Measurements from ENCODE around the gene PRXL2C. TPM values are rescaled to one million over a fixed set of nuclear protein-coding genes. Genes with fewer than 3 reads are reported as not detected.

PRXL2C gene
- total and polyA plus RNA-seq, 2 donors from 2014 or later: 6.4 to 19.8 TPM

DNA sequence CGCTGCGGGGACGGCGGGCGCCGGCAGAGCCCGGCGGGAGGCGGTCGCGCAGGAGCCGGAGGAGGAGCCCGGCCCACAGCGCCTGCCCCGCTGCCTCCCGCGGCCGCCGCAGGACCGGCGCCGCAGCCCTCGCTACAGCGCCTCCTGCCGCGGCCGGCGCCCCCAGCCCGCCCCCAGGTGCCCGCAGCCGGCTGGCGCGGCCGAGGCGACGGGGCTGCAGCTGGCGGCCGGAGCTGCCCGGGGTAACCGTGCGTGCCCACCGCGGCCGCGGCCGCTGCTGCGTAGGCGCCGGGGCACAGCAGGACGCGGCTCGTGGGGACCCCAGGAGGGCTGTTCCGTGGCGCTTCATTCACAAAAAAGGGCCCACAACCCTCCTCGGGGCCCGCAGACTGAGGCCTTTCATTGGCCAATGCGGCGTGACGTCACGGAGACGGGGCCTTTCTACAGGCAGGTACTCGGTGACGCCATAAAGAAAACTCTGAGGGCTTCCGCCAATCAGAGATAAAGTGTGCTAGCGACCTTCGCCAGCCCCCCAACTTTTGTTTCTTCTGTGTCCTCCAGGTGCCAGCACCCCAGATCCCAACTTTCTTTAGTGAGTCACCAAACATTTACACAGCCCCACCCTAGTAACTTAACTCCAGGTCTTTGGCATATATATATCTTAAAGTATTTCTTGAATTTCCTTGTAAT, 35.5 kb downstream of the PRXL2C start, which contains the start of gene CDC14B:
Gene CDC14B, minus strand, starts transcription at position 353 of the 690 bp plus-strand sequence. CDS start 465 bp downstream, outside the sequence.
- intact Hi-C loops (cut with DNase I): no loop called here
- FAIRE-seq: no peak
- H3K9ac ChIP-seq (ENCODE audit: low read length in 3 of 3): peak within 1 kb of the TSS; percentile 30 to 70 (median 48)

DNA sequence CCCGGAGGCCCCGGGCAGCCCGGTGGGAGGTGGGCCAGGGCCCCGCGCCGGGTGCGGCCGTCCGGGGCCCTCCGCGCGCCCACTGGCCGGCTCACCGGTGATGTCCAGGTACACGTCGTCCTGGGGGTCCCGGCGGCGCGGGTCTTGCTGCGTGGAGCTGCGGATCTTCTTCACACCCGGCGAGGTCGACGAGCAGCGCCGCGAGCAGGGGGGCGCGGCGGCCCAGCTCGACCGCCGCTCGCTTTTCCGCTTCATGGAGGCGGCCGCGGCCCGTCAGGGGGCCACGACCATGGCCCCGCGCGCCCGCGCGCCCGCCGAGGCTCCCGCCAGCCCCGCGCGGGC, 36.0 kb downstream of the PRXL2C start:
- intact Hi-C loops (cut with DNase I): no loop called here
- DNase-seq (peak in 3 of 5 donors; percentile 13 to 73 (median 62)), FAIRE-seq (no peak)
- Histone ChIP-seq H3K4me1 (ENCODE audit: control insufficient read depth in 2 of 3, insufficient read depth in 2 of 3, low read depth in 1 of 3, low read length in 3 of 3) (peaks cover 0 to 4% (median 0%) of the 10 kb centered on the region in 3 donors), H3K9ac (ENCODE audit: low read length in 3 of 3) (peak overlapping the region in 1 of 3 donors; percentile 48), H3K36me3 (ENCODE audit: control insufficient read depth in 2 of 3, insufficient read depth in 3 of 3, low read length in 3 of 3) (no peaks in the 10 kb centered on the region), H3K27me3 (ENCODE audit: control insufficient read depth, insufficient read depth, low read length) (no peaks in the 10 kb centered on the region), H3K4me3 (ENCODE audit: low read length in 3 of 3) (peak overlapping the region in 1 of 3 donors; percentile 59), H3K27ac (ENCODE audit: low read depth in 2 of 2, low read length in 2 of 2) (no peak overlapping the region), H3K9me3 (ENCODE audit: control insufficient read depth in 2 of 3, insufficient read depth in 1 of 3, low read length in 3 of 3) (no peaks in the 10 kb centered on the region)
- TF ChIP-seq, protein P1, sequence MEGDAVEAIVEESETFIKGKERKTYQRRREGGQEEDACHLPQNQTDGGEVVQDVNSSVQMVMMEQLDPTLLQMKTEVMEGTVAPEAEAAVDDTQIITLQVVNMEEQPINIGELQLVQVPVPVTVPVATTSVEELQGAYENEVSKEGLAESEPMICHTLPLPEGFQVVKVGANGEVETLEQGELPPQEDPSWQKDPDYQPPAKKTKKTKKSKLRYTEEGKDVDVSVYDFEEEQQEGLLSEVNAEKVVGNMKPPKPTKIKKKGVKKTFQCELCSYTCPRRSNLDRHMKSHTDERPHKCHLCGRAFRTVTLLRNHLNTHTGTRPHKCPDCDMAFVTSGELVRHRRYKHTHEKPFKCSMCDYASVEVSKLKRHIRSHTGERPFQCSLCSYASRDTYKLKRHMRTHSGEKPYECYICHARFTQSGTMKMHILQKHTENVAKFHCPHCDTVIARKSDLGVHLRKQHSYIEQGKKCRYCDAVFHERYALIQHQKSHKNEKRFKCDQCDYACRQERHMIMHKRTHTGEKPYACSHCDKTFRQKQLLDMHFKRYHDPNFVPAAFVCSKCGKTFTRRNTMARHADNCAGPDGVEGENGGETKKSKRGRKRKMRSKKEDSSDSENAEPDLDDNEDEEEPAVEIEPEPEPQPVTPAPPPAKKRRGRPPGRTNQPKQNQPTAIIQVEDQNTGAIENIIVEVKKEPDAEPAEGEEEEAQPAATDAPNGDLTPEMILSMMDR (IDR thresholded peaks at IDR 0.05; ENCODE audit: borderline replicate concordance, extremely low read depth, insufficient read depth): no peak

More for the DNA sequence above, 35.5 kb downstream of the PRXL2C start, which contains the start of gene CDC14B:
- no peaks in the 10 kb centered on the region for H3K9me3 ChIP-seq (ENCODE audit: control insufficient read depth in 2 of 3, insufficient read depth in 1 of 3, low read length in 3 of 3)
- TF ChIP-seq, protein P1 (IDR thresholded peaks at IDR 0.05; ENCODE audit: borderline replicate concordance, extremely low read depth, insufficient read depth): peak; percentile 14
- H3K4me1 ChIP-seq (ENCODE audit: control insufficient read depth in 2 of 3, insufficient read depth in 2 of 3, low read depth in 1 of 3, low read length in 3 of 3): peaks cover 0 to 4% (median 0%) of the 10 kb centered on the region in 3 donors
- no peaks in the 10 kb centered on the region for H3K36me3 ChIP-seq (ENCODE audit: control insufficient read depth in 2 of 3, insufficient read depth in 3 of 3, low read length in 3 of 3)
- peak; percentile 96 to 98 (median 97) for DNase-seq
- H3K27me3 ChIP-seq (ENCODE audit: control insufficient read depth, insufficient read depth, low read length): no peaks in the 10 kb centered on the region
- H3K27ac ChIP-seq (ENCODE audit: low read depth in 2 of 2, low read length in 2 of 2): peak within 1 kb of the TSS; percentile 60 to 69
- H3K4me3 ChIP-seq (ENCODE audit: low read length in 3 of 3): peak within 1 kb of the TSS; percentile 63 to 75 (median 71)

DNA sequence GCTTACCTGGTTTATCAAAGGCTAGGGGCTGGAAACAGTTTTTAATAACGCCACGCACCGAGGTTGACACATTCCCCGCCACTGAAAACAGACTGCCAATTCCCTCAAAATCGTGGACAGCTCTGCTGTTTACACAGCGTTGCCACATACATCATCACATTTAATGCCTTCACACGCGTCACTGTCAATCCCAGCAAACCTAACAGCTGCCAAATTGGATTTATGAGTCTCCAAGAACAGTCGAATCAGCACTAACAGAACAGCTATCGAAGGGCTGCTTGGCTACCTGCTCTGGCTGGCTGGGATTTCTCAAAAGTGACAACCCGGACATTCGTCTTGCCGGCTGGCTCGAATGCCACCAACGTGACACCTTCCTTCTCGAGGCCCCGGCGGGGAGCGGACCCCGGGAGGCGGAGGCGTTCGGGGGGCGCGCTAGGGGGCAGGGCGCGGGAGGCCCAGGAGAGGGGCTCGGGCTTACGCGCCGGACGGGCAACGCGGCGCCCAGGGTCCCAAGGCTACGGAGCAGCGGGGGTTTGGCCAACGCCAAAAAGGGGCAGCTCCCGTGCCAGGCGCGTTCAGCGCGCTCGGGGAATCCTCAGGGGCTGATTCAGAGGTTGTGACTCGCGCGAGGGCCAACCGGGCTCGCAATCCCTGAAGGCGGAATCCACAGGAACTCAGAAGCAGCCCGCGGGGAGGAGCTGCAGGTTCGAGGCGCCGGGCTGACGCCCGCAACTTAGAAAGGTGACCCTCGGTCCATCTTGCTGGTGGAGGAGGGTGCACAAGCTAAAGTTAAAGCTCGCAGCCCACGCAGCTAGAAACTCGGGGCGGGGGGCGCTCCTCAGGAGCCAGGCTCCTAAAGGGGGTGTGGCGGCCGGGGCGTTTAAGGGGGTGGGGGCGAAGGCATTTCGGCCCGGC, 36.7 kb downstream of the PRXL2C start:
- Histone ChIP-seq H3K4me1 (ENCODE audit: control insufficient read depth in 2 of 3, insufficient read depth in 2 of 3, low read depth in 1 of 3, low read length in 3 of 3) (peaks cover 0 to 4% (median 0%) of the 10 kb centered on the region in 3 donors), H3K9me3 (ENCODE audit: control insufficient read depth in 2 of 3, insufficient read depth in 1 of 3, low read length in 3 of 3) (no peaks in the 10 kb centered on the region), H3K36me3 (ENCODE audit: control insufficient read depth in 2 of 3, insufficient read depth in 3 of 3, low read length in 3 of 3) (no peaks in the 10 kb centered on the region), H3K9ac (ENCODE audit: low read length in 3 of 3) (peak overlapping the region; percentile 17 to 70 (median 32)), H3K27ac (ENCODE audit: low read depth in 2 of 2, low read length in 2 of 2) (peak overlapping the region; percentile 60 to 69), H3K4me3 (ENCODE audit: low read length in 3 of 3) (peak overlapping the region; percentile 43 to 75 (median 59)), H3K27me3 (ENCODE audit: control insufficient read depth, insufficient read depth, low read length) (no peaks in the 10 kb centered on the region)
- no peak for FAIRE-seq
- intact Hi-C loops (cut with DNase I): no loop called here
- DNase-seq: peak; percentile 52 to 77 (median 66)
- TF ChIP-seq, protein P1 (IDR thresholded peaks at IDR 0.05; ENCODE audit: borderline replicate concordance, extremely low read depth, insufficient read depth): no peak
